Stimulated activated CD4-positive, alpha-beta T cell treated with anti-CD3 and anti-CD28 coated beads, Interleukin-15, amount 100 ng/mL, for 24 hours (primary cell): ENCODE data around the gene JAM3.
"Not testable (repeated sequence)": the region's sequence is repeated elsewhere in the genome, so short reads cannot be mapped to it uniquely, and the experiment has no call there.

Experiments used
- DNase-seq: peaks from one replicate; pipeline ENCODE4 v3.0.0-alpha.2; 2020

JAM3 gene

DNA sequence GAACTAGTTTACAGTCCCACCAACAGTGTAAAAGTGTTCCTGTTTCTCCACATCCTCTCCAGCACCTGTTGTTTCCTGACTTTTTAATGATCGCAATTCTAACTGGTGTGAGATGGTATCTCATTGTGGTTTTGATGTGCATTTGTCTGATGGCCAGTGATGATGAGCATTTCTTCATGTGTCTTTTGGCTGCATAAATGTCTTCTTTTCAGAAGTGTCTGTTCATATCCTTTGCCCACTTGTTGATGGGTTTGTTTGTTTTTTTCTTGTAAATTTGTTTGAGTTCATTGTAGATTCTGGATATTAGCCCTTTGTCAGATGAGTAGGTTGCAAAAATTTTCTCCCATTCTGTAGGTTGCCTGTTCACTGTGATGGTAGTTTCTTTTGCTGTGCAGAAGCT, 44.9 kb downstream of the JAM3 start:
- not testable (repeated sequence) for DNase-seq

DNA sequence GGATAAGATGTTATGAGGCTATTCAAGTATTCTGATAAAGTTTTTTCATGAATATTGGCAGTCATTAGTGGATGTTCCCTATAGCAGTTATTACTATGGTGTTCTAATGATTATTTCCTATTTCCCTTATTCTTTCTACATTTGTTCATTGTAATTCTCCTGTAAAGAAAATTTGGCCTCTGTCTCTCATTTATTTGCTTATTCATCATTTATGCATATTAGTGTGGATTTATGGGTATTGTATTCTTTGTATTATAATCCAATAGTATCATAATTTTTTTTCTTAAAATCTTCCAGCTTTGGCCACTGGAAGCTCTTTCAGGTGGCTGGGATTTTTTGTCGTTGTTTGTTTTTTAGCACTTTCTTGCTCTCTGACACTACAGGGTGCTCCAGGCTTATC, 47.3 kb downstream of the JAM3 start:
- DNase-seq, result no peak

DNA sequence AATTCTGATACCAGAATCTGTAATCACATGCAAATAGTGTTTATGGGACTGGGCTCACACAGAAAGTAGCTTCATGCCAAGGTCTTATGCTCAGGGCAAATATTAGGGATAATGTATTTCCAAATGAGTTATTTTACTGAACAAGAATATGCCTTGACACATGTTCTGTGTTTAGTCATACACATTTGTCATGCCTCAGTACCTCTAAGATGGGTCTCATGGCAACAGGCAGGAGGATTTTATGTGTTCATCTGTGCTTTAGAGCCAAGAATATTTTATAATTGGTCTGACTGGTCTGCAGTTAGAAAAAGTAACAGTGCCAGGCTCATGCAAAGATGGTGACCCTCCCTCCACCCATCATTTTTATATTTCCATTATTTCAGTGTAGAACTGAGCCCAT, 49.1 kb downstream of the JAM3 start:
- no peak for DNase-seq

DNA sequence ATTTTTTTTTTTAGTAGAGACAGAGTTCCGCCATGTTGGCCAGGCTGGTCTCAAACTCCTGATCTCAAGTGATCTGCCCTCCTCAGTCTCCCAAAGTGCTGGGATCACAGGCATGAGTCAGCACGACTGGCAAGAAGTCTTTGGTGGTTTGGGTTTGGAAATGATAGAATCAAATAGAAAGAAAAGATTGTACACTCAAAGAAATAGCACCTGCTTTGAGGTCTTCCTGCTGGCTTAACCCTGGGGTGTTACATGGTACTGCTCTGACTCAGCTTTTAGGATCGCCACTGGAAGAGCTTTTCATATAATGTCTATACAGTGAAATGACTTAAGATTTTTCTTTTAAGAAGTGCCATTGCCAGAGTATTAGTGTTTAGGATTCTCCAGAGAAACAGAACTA, 50.2 kb downstream of the JAM3 start:
- no peak for DNase-seq

- no peak for DNase-seq
Observed at GRCh38 chr11:134120143-134120850, 51.4 kb downstream of the JAM3 start.

- no peak for DNase-seq
Observed at GRCh38 chr11:134120921-134121526, 52.2 kb downstream of the JAM3 start.

GRCh38 chr11:134124660-134125451, 56.0 kb downstream of the JAM3 start:
- peak; percentile 29 for DNase-seq

DNA sequence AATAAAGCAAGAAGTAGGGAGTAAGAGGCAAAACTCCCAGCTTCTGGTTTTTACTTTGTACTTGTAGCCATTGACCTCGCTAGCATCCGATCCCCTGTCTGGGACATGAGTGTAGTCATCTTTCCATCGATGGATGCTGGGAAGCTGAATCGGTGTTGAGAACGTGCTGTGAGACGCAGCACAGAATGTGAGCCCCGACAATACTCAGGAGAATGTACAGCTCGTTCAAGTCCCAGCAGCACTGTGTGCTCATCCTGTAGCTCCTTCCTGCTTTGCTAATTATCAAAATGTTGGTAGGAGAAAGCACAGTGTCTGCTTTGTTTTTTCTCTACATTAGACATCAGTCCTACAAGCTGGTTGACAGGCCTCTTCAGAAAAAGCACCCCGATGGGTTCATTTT, 56.6 kb downstream of the JAM3 start:
- DNase-seq, result no peak

DNA sequence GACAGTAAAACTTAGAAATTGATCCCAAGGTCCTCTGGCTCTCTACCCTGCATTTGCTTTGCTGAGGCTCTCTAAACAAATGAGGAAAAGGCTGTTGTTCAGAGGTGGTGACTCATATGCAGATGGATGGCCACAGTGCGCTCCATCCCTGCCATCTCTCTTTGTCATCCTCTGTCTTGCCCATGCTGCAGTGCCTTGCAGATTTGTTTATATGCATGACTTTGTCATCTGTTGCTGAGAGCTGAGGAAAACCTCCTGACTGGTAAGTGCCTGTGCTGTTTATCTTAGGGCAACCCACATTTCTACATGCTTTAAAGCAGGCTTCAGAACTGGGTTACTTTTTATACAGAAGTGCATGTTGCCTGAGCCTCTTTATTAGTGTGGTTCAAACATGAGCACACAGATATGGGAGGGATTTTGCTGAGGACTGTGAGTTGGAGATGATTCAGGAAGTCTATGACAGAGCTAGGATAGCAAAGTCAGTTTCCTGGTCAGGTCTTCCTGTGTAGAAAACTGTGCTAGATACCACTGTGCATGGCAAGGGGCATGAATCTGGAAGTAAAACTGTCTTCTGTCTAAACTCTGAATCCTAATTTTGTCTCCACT, 57.4 kb downstream of the JAM3 start:
- no peak for DNase-seq

- no peak for DNase-seq
Observed at GRCh38 chr11:134131628-134132244, 62.9 kb downstream of the JAM3 start.

DNA sequence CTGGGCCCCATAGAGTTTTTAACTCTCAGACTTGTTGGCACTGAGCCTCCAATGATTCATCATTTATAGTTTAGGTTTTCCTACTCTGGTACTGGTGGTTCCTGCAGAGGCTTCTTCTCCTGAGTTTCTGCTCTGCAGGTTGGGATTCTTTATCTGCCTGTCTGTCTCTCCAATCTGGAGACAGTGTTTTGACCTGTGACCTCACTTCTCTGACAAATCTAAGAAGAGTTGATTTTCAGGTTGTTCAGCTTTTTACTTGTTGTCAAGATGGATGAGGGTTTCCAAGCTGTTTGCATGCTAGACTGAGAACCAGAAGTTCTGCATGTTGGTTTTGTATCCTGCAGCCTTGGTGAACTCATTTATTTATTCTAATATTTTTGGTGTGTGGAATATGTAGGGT, 63.9 kb downstream of the JAM3 start:
- no peak for DNase-seq

DNA sequence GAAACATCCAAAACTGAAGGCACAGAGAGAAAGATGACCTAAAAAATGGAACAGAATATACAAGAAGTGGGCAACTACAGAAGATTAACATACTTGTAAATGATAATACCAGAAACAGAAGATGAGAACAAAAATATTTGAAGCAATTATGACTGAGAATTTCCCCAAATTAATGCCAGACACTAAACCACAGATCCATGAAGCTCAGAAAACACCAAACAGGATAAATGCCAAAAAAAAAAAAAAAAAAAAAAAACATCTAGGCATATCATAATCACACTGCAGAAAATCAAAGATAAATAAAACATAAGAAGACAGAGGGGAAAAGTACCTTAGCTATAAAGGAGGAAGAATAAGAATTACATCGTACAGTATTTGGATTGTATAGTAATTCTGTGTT, 65.3 kb downstream of the JAM3 start:
- no peak for DNase-seq

DNA sequence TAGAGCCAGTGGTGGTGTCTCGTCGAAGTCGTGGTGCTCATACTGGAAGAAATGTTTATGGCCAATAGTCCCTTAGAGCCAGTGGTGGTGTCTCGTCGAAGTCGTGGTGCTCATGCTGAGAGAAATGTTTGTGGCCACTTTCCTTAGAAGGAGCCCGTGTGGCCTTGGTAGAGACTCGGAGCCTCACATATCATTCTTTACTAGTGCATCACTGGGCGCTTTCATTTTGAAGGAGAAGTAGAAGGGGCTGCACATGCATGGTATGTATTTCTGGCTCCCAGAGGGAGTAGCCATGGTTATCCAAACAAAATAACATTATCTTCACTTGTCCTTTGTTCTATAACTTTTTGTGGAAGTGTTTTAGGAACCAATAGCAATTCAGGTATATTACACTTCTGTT, 69.5 kb downstream of the JAM3 start:
- no peak for DNase-seq

DNA sequence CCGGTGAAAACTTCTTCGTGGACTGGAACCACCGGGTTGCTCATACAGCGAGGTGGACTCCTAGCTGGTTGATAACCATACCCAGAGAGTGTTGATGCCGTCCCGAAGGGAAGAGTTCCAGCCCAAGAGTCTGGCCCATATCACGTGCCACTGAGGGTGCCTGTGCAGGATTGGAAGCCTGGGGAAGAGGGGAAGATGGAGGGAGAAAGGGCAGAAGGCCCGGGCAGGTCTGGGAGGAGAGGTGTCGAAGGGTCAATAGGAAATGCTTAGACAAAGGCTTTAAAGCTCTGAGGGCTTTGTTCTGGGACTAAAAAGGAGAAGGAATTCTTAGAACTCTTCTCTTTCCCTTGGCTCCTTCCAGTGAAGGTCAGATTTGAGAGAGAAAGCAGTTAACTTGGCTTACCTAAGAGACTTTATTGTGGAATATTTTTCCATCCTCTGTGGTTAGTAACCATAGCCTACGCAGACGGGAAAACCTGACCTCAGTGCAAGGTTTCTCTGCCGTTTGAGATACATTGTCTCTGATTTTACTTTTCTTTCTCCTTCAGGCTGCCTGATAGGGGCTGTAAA, 70.5 kb downstream of the JAM3 start:
- DNase-seq, result no peak

- DNase-seq, result peak; percentile 59
Observed at GRCh38 chr11:134139873-134140331, 71.0 kb downstream of the JAM3 start.

DNA sequence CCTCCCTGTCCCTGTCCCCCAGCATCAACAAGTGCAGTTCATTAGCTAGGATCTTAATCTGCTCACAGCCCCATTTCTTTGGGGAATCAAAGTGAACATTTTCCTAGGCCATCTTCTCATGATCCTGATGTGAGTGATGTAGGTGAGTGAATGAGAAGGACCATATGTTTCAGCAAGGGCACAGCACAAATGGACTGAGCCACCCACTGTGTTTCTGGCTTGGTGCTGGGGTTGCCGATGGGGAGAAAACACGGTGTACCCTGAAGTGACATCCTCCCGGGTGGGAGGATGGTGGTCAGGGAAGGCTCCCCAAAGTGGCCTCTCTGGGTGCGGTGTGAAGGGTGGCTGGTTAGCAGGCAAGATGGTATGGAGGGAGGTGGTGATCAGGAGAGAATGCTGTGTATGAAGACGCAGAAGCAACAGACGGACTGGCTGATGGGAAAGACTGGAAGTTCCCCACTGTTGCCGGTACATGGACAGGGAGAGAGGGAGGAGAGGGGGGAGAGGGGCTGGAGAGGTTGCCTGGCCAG, 72.2 kb downstream of the JAM3 start:
- DNase-seq, result no peak

DNA sequence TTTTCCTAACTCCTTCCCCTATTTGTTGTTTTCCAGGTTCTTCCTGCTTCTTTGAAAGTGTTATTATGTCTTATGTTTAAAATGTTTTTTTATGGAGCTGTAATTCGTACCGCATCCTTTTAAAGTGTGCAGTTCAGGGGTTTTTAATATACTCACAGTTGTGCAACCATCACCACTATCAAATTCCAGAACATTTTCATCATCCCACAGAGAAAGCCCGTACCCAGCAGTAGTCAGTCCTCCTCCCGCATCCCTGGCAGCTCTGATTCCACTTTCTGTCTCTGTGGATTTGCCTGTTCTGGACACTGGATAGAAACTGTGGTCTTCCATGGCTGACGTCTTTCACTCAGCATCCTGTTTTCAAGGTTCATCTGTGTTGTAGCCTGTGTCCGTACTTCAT, 73.7 kb downstream of the JAM3 start:
- DNase-seq, result no peak

DNA sequence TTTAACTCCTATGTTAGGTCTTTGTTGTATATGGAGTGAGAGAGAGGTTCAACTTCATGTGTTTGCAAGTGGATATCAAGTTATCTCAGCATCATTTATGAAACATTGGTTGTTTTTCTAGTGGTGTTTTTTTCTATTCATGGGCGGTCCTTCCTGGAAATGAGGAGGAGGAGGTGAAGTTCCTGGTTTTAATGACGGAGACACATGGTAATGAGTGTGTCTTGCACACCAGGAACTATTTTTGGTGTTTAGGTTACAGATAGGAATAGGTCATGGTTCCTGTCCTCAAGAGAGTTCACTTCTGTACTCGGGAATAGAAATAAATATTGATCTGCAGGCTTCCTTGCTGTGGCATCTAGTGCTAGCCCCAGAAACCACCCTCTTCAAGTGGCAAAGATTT, 74.9 kb downstream of the JAM3 start:
- no peak for DNase-seq

- DNase-seq, result no peak
Observed at GRCh38 chr11:134144744-134145143, 75.9 kb downstream of the JAM3 start.

DNA sequence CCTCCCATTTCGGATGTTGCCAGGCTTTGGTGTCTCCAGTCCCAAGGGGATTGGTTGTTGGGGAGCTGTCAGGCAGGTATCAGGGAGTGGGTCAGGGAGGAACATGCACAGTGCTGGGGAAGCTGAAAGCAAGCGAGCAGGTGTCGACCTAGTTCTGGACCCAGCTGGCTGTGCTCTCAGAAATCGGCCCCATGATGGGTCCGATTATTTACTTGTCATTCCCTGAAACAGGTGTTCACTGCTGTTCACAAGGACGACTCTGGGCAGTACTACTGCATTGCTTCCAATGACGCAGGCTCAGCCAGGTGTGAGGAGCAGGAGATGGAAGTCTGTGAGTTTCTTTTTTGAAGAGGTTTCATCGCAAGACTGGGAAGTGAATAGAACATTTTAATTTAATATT, 76.8 kb downstream of the JAM3 start:
- no peak for DNase-seq

GRCh38 chr11:134146598-134146997, 77.7 kb downstream of the JAM3 start:
- no peak for DNase-seq

DNA sequence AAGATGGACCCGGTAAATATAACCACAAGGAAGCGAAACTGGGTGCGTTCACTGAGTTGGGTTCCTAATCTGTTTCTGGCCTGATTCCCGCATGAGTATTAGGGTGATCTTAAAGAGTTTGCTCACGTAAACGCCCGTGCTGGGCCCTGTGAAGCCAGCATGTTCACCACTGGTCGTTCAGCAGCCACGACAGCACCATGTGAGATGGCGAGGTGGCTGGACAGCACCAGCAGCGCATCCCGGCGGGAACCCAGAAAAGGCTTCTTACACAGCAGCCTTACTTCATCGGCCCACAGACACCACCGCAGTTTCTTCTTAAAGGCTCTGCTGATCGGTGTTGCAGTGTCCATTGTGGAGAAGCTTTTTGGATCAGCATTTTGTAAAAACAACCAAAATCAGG, 80.5 kb downstream of the JAM3 start:
- DNase-seq, result no peak
